ENCODE data around the gene SEC11C.

DNA sequence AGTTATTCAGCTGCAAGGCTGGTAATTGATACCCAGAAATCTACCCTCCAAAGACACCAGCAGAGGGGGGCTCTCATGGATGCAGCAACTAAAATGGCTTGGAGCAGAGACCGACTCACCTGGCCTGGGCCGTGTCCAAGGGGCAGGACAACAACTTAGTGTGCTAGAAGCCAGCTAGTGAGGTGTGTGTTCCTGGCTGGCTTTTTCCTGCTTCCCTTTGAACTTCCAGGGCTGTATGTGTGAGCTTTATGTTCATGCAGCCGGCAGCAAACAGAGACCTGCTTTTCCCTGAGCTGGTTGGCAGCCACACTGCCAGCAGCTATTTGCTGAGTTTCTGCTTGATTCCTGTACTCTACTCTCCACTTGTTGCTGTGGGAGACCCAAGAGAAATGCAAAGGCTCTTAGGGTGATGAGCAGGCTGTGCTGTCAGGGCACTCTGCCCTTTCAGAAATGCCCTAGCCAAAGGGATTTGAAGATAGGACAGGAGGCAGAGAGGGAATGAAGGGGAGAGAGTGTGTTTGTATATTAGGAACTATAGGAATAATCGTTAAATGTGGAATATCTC, 56.6 kb downstream of the SEC11C start:
- TF ChIP-seq, protein P1, sequence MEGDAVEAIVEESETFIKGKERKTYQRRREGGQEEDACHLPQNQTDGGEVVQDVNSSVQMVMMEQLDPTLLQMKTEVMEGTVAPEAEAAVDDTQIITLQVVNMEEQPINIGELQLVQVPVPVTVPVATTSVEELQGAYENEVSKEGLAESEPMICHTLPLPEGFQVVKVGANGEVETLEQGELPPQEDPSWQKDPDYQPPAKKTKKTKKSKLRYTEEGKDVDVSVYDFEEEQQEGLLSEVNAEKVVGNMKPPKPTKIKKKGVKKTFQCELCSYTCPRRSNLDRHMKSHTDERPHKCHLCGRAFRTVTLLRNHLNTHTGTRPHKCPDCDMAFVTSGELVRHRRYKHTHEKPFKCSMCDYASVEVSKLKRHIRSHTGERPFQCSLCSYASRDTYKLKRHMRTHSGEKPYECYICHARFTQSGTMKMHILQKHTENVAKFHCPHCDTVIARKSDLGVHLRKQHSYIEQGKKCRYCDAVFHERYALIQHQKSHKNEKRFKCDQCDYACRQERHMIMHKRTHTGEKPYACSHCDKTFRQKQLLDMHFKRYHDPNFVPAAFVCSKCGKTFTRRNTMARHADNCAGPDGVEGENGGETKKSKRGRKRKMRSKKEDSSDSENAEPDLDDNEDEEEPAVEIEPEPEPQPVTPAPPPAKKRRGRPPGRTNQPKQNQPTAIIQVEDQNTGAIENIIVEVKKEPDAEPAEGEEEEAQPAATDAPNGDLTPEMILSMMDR (IDR thresholded peaks at IDR 0.05) = no peak
- no peak for TF ChIP-seq ZFX (IDR thresholded peaks at IDR 0.05; ENCODE audit: borderline replicate concordance)
